Nephron (organoid): Measurements from ENCODE around the gene CGA.

ENCODE experiments used
- H3K27ac Mint-ChIP-seq, 3 experiments: 2 replicates each; pipeline ENCODE4 v1.8.0; 2020; ENCODE audit warnings: mixed read lengths in 3 of 3, mild to moderate bottlenecking in 2 of 3, moderate library complexity in 1 of 3
- H3K27me3 Mint-ChIP-seq: 2 replicates; pipeline ENCODE4 v1.8.0; 2021; ENCODE audit warnings: low read depth, mild to moderate bottlenecking, moderate library complexity, mixed read lengths
- H3K36me3 Mint-ChIP-seq: 2 replicates; pipeline ENCODE4 v1.8.0; 2020; ENCODE audit warnings: low read depth, mixed read lengths
- H3K4me1 Mint-ChIP-seq: 2 replicates; pipeline ENCODE4 v1.8.0; 2020; ENCODE audit warnings: mixed read lengths
- H3K4me3 Mint-ChIP-seq, 3 experiments: 2 replicates each; pipeline ENCODE4 v1.8.0; 2020; ENCODE audit warnings: mild to moderate bottlenecking in 3 of 3, mixed read lengths in 3 of 3, moderate library complexity in 2 of 3
- H3K9me3 Mint-ChIP-seq: 2 replicates; pipeline ENCODE4 v1.8.0; 2020; ENCODE audit warnings: mixed read lengths
- TF ChIP-seq, protein P1 (sequence below), 3 experiments: fragments of 200-600 bp; sonication (generic); IDR thresholded peaks; one replicate each; pipeline ENCODE4 v1.5.0; 2021; ENCODE audit warnings: antibody characterized with exemption in 3 of 3; ENCODE audit not compliant: unreplicated experiment in 3 of 3

The CGA gene

DNA sequence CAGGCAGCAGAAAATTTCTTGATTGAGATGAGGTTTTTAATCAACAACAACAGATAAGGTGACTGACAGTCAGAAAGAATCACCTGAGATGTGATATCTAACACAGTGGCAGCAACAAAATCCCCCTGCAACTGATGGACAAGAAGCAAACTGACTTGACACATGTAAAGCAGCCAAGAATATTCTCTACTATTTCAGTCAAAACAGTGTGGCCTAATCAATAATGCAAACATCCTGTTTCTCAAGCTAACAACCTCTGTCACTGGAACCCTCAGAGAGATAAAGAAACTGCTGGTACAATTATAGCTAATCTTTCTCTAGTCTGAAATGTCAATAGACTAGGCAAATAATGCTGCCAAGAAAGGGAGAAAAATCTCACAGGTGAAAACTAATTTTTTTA is 4.6 kb upstream of the CGA start:
- no peaks in the 10 kb centered on the region for H3K36me3 Mint-ChIP-seq
- no peak overlapping the region for H3K27ac Mint-ChIP-seq
- TF ChIP-seq, protein P1, sequence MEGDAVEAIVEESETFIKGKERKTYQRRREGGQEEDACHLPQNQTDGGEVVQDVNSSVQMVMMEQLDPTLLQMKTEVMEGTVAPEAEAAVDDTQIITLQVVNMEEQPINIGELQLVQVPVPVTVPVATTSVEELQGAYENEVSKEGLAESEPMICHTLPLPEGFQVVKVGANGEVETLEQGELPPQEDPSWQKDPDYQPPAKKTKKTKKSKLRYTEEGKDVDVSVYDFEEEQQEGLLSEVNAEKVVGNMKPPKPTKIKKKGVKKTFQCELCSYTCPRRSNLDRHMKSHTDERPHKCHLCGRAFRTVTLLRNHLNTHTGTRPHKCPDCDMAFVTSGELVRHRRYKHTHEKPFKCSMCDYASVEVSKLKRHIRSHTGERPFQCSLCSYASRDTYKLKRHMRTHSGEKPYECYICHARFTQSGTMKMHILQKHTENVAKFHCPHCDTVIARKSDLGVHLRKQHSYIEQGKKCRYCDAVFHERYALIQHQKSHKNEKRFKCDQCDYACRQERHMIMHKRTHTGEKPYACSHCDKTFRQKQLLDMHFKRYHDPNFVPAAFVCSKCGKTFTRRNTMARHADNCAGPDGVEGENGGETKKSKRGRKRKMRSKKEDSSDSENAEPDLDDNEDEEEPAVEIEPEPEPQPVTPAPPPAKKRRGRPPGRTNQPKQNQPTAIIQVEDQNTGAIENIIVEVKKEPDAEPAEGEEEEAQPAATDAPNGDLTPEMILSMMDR (IDR thresholded peaks at IDR 0.05; ENCODE audit: unreplicated experiment in 3 of 3), result no peak
- no peaks in the 10 kb centered on the region for H3K4me1 Mint-ChIP-seq
- no peak overlapping the region for H3K4me3 Mint-ChIP-seq
- no peaks in the 10 kb centered on the region for H3K9me3 Mint-ChIP-seq
- H3K27me3 Mint-ChIP-seq, result no peaks in the 10 kb centered on the region

DNA sequence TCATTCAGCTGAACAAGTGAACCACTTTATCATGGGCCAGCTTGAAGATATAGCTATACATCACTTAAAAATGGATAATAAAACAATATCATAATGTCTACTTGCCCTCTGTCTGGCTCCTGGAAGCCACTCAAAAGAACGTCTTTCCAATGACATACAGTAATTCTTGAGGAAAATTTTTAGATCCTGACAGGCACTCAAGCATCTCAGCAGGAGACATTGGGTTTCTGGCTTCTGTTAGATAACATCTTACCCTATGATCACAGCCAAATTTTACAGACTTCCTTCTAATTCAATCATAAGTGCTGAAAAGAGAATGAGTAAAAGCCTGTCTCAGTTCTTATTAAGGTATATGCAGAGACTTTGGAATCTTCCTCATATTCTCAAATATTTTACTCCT is 330 bp downstream of the CGA start:
- TF ChIP-seq, protein P1 (IDR thresholded peaks at IDR 0.05; ENCODE audit: unreplicated experiment in 3 of 3), result no peak
- Mint-ChIP-seq H3K4me1 (no peaks in the 10 kb centered on the region), H3K36me3 (no peaks in the 10 kb centered on the region), H3K4me3 (no peak overlapping the region), H3K27ac (no peak overlapping the region), H3K27me3 (no peaks in the 10 kb centered on the region), H3K9me3 (no peaks in the 10 kb centered on the region)

DNA sequence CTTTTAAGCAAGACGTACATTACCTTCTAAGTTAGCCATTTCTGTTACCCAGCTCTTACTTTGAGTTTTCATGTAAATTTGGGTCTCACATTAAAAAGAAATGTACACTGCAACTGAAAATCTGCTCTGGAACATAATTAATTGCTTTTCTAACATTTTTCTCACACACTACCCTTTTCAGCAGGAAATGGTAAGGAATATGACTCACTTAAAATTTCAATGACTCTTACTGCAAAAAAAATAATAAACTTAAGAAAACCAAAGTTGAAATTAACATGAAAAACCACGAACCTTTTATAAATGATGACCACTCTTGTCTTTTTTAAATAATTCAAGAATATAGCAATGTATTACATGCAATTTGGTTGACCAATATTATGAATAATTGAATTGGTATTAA is 1.3 kb downstream of the CGA start:
- no peak overlapping the region for H3K4me3 Mint-ChIP-seq
- TF ChIP-seq, protein P1 (IDR thresholded peaks at IDR 0.05; ENCODE audit: unreplicated experiment in 3 of 3), result no peak
- H3K27me3 Mint-ChIP-seq, result no peaks in the 10 kb centered on the region
- H3K4me1 Mint-ChIP-seq, result no peaks in the 10 kb centered on the region
- no peaks in the 10 kb centered on the region for H3K9me3 Mint-ChIP-seq
- no peak overlapping the region for H3K27ac Mint-ChIP-seq
- no peaks in the 10 kb centered on the region for H3K36me3 Mint-ChIP-seq

DNA sequence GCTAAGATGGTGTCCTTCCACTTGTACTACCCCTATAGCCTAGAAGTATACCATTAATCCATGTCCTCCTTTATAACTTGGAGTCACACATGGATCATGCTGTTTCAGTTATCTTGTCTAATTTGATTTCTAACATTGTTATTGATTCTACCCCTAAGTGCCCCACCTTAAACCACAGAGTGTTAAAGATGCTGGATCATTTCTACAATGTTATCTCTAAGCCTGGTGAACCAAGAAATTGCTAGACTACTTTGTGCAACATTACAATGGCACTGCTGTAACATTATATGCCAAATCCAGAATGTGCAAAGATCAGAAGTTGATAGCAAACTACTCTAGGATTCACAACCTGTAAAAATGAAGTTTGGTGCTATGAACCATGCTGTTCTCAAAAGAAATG is 1.7 kb downstream of the CGA start:
- TF ChIP-seq, protein P1 (IDR thresholded peaks at IDR 0.05; ENCODE audit: unreplicated experiment in 3 of 3), result no peak
- H3K9me3 Mint-ChIP-seq, result no peaks in the 10 kb centered on the region
- no peaks in the 10 kb centered on the region for H3K36me3 Mint-ChIP-seq

DNA sequence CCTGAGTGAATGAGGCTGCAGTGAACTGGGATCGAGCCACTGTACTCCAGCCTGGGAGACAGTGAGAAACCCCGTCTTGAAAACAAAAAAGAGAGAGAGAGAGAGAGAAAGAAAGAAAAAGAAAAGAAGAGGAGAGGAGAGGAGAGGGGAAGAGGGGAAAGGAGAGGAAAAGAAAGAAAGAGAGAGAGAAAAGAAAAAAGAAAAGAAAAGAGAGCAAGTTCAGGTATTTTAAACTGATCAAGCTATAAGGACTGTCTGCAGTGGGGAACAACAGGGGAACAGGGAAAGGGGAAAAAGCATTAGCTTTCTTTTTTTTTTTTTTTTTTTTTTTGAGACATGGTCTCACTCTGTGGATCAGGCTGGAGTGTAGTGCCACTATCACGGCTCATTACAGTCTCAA is 2.5 kb downstream of the CGA start:
- Mint-ChIP-seq H3K4me3 (no peak overlapping the region), H3K36me3 (no peaks in the 10 kb centered on the region), H3K27ac (no peak overlapping the region), H3K27me3 (no peaks in the 10 kb centered on the region), H3K9me3 (no peaks in the 10 kb centered on the region), H3K4me1 (no peaks in the 10 kb centered on the region)
- TF ChIP-seq, protein P1 (IDR thresholded peaks at IDR 0.05; ENCODE audit: unreplicated experiment in 3 of 3), result no peak

More for the DNA sequence above, 1.7 kb downstream of the CGA start:
- Mint-ChIP-seq H3K27ac (no peak overlapping the region), H3K4me3 (no peak overlapping the region), H3K27me3 (no peaks in the 10 kb centered on the region), H3K4me1 (no peaks in the 10 kb centered on the region)

DNA sequence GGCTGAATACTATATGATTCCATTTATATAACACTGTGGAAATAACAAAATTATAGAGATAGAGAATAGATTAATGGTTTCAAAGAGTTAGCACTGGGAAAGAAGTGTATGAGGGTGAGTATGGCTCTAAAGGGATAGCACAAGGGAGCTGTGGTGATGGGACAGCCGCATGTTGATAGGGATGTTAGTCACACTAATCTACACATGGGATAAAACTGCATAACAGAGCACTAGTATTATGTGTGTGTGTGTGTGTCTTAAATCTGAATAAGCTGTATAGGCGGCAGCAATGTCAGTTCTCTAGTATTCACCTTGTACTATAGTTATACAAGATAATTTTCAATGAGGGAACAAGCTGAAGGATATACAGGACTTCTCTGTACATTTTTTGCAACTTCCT is 5.8 kb downstream of the CGA start:
- Mint-ChIP-seq H3K9me3 (no peaks in the 10 kb centered on the region), H3K4me1 (no peaks in the 10 kb centered on the region), H3K36me3 (no peaks in the 10 kb centered on the region), H3K27ac (no peak overlapping the region), H3K27me3 (peaks cover 4% of the 10 kb centered on the region), H3K4me3 (no peak overlapping the region)
- TF ChIP-seq, protein P1 (IDR thresholded peaks at IDR 0.05; ENCODE audit: unreplicated experiment in 3 of 3), result no peak
